GM10266 (cell line): ENCODE results near the gene NDOR1.

Experiments
- DNase-seq: peaks from one replicate; pipeline ENCODE4 v3.0.0; 2012; ENCODE audit errors: extremely low spot score
- TF ChIP-seq, protein P1 (sequence below): IDR thresholded peaks from 2 replicates; pipeline ENCODE4 v1.5.1; 2012; ENCODE audit warnings: mild to moderate bottlenecking, low read depth; ENCODE audit not compliant: control insufficient read depth, insufficient read depth; ENCODE audit errors: missing control alignments

Gene NDOR1

DNA sequence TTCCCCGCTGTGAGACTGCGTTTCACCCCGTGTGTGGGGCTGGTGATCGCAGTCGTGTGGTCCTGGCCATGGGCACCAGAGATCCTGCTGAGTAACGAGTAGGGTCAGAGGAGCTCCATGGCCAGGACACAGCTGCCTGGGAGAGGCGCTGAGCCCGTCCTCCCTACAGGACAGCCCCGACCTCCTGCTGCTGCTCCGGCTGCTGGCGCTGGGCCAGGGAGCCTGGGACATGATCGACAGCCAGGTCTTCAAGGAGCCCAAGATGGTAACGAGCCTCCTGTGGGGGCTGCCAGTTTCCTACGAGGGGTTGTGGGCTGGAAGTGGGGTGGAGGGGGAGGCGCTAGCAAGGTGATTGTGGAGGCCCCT lies 60.6 kb downstream of the NDOR1 start:
- TF ChIP-seq, protein P1, sequence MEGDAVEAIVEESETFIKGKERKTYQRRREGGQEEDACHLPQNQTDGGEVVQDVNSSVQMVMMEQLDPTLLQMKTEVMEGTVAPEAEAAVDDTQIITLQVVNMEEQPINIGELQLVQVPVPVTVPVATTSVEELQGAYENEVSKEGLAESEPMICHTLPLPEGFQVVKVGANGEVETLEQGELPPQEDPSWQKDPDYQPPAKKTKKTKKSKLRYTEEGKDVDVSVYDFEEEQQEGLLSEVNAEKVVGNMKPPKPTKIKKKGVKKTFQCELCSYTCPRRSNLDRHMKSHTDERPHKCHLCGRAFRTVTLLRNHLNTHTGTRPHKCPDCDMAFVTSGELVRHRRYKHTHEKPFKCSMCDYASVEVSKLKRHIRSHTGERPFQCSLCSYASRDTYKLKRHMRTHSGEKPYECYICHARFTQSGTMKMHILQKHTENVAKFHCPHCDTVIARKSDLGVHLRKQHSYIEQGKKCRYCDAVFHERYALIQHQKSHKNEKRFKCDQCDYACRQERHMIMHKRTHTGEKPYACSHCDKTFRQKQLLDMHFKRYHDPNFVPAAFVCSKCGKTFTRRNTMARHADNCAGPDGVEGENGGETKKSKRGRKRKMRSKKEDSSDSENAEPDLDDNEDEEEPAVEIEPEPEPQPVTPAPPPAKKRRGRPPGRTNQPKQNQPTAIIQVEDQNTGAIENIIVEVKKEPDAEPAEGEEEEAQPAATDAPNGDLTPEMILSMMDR: no peak

More for the DNA sequence above, 60.6 kb downstream of the NDOR1 start:
- DNase-seq: no peak
